HG02885 (cell line): ENCODE results near the gene CMBL.
A peak's percentile ranks its signal among the peaks of the same experiment; 100 is the strongest.

ENCODE experiments used
- ATAC-seq: cut with Tn5 transposase; IDR thresholded peaks from one replicate; pipeline ENCODE4 v1.9.1; 2021; ENCODE audit warnings: mild to moderate bottlenecking; ENCODE audit not compliant: unreplicated experiment, poor library complexity

CMBL gene

GRCh38 chr5:10334831-10335230 lies 27.1 kb upstream of the CMBL start:
- no peak for ATAC-seq

GRCh38 chr5:10333154-10334006 lies 25.7 kb upstream of the CMBL start:
- ATAC-seq: peak; percentile 57

GRCh38 chr5:10332301-10332700 lies 24.6 kb upstream of the CMBL start:
- no peak for ATAC-seq

- no peak for ATAC-seq
These were observed 23.7 kb upstream of the CMBL start for GRCh38 chr5:10331341-10331796.

- ATAC-seq: no peak
These were observed 23.0 kb upstream of the CMBL start for GRCh38 chr5:10330511-10331230.

- no peak for ATAC-seq
These were observed 22.2 kb upstream of the CMBL start for GRCh38 chr5:10329820-10330481.

- ATAC-seq: no peak
These were observed 21.7 kb upstream of the CMBL start for GRCh38 chr5:10329446-10329819.

- no peak for ATAC-seq
These were observed 20.6 kb upstream of the CMBL start for GRCh38 chr5:10328323-10328722.

GRCh38 chr5:10324518-10325370 lies 17.0 kb upstream of the CMBL start:
- no peak for ATAC-seq

- ATAC-seq: no peak
These were observed 16.1 kb upstream of the CMBL start for GRCh38 chr5:10323588-10324488.

GRCh38 chr5:10321882-10322281 lies 14.2 kb upstream of the CMBL start:
- no peak for ATAC-seq

- ATAC-seq: no peak
These were observed 13.1 kb upstream of the CMBL start for GRCh38 chr5:10320793-10321192.

GRCh38 chr5:10319202-10319851 lies 11.6 kb upstream of the CMBL start:
- no peak for ATAC-seq

- peak; percentile 71 for ATAC-seq
These were observed 10.4 kb upstream of the CMBL start for GRCh38 chr5:10317825-10318682.

- no peak for ATAC-seq
These were observed 8.3 kb upstream of the CMBL start for GRCh38 chr5:10315824-10316509.

GRCh38 chr5:10315201-10315600 lies 7.5 kb upstream of the CMBL start:
- no peak for ATAC-seq
